ENCODE results near the gene CNOT4. TPM values are rescaled to one million over a fixed set of nuclear protein-coding genes. Genes with fewer than 3 reads are reported as not detected.

Gene CNOT4
- total RNA-seq, 1 donor from 2014 or later: 26.6 TPM

GRCh38 chr7:135316648-135317313 is 193.1 kb downstream of the CNOT4 start:
- DNase-seq: no peak
- intact Hi-C loops (cut with micrococcal nuclease): no loop called here
- no peak for ATAC-seq

- ATAC-seq (no peak), DNase-seq (no peak)
- intact Hi-C loops (cut with micrococcal nuclease): no loop called here
Measured at GRCh38 chr7:135313971-135314370, 195.9 kb downstream of the CNOT4 start.

Other genes with a start within 250 kb of the CNOT4 start
- 16.0 TPM for gene NUP205, start 47.8 kb upstream of the CNOT4 start, total RNA-seq
- 30.3 TPM for gene STMP1, start 152.4 kb upstream of the CNOT4 start, total RNA-seq
- gene SLC13A4, start 218.1 kb upstream of the CNOT4 start, total RNA-seq: 0.15 TPM
- gene FAM180A, start 238.7 kb upstream of the CNOT4 start, total RNA-seq: 11.4 TPM